PC-9 (cell line): ENCODE measurements around the gene TMEM235. TPM values are rescaled to one million over a fixed set of nuclear protein-coding genes. Genes with fewer than 3 reads are reported as not detected.

ENCODE experiments used
- BruUV-seq: library from RNA; stranded (reverse); fragments of 400-500 nt; replicated peaks from 2 replicates; lab custom pipeline; 2021; lab: Mats Ljungman, UMichigan
- CTCF ChIA-PET: fragments of 300-600 bp; sonication (Branson Sonifier 250); formaldehyde crosslinking; loops from one replicate; lab custom pipeline; 2022; ENCODE audit warnings: antibody characterized with exemption; lab: Charles Lee
- POLR2A ChIA-PET: fragments of 300-600 bp; sonication (Branson Sonifier 250); formaldehyde crosslinking; loops from one replicate; lab custom pipeline; 2022; ENCODE audit warnings: antibody characterized with exemption; ENCODE audit not compliant: unreplicated experiment; lab: Charles Lee
- DNase-seq, 2 experiments: peaks; one replicate each; pipeline versions ENCODE4 v3.0.0 to v3.0.0-alpha.2; 2015 to 2022; ENCODE audit warnings: mixed read lengths in 1 of 2
- H2AFZ ChIP-seq: fragments of 200-600 bp; sonication (generic); 2 replicates; pipeline ENCODE4 v1.8.1; 2017; ENCODE audit warnings: antibody characterized with exemption
- H3F3A ChIP-seq: fragments of 200-600 bp; sonication (generic); 2 replicates; pipeline ENCODE4 v1.8.1; 2017; ENCODE audit warnings: antibody characterized with exemption, mild to moderate bottlenecking, low read depth; ENCODE audit not compliant: insufficient read depth
- H3K27ac ChIP-seq: fragments of 200-600 bp; sonication (generic); 2 replicates; pipeline ENCODE4 v1.6.1; 2016; ENCODE audit warnings: mixed run types
- H3K27me3 ChIP-seq: fragments of 200-600 bp; sonication (generic); 2 replicates; pipeline ENCODE4 v1.6.1; 2016; ENCODE audit warnings: low read depth, mixed run types; ENCODE audit not compliant: insufficient read depth
- H3K36me3 ChIP-seq: fragments of 200-600 bp; sonication (generic); 2 replicates; pipeline ENCODE4 v1.6.1; 2016; ENCODE audit warnings: low read depth, mixed run types
- H3K4me1 ChIP-seq: fragments of 200-600 bp; sonication (generic); replicated peaks from 2 replicates; pipeline ENCODE4 v1.6.1; 2016; ENCODE audit warnings: mixed run types; ENCODE audit not compliant: insufficient read depth
- H3K4me2 ChIP-seq: fragments of 200-600 bp; sonication (generic); 2 replicates; pipeline ENCODE4 v1.6.1; 2017; ENCODE audit warnings: mixed run types
- H3K4me3 ChIP-seq: fragments of 200-600 bp; sonication (generic); 2 replicates; pipeline ENCODE4 v1.6.1; 2016; ENCODE audit warnings: mixed run types
- H3K79me2 ChIP-seq: fragments of 200-600 bp; sonication (generic); 2 replicates; pipeline ENCODE4 v1.6.1; 2017; ENCODE audit warnings: low read depth, mixed run types
- H3K9me2 ChIP-seq: fragments of 200-600 bp; sonication (generic); 2 replicates; pipeline ENCODE4 v1.8.1; 2017; ENCODE audit warnings: mild to moderate bottlenecking; ENCODE audit not compliant: insufficient read depth
- H3K9me3 ChIP-seq: fragments of 200-600 bp; sonication (generic); 2 replicates; pipeline ENCODE4 v1.8.1; 2016; ENCODE audit warnings: low read depth; ENCODE audit not compliant: insufficient read depth
- H4K20me1 ChIP-seq: fragments of 200-600 bp; sonication (generic); 2 replicates; pipeline ENCODE4 v1.8.1; 2017; ENCODE audit not compliant: insufficient read depth
- CTCF ChIP-seq: fragments of 200-600 bp; sonication (generic); conservative IDR thresholded peaks from 2 replicates; pipeline ENCODE4 v1.6.1; 2017; ENCODE audit warnings: mixed run types, antibody characterized with exemption, mild to moderate bottlenecking, moderate library complexity
- EZH2 ChIP-seq: fragments of 200-600 bp; sonication (generic); IDR thresholded peaks from 2 replicates; pipeline ENCODE4 v1.8.0; 2017; ENCODE audit warnings: antibody characterized with exemption, low read depth
- intact Hi-C: fragments of 100-400 bp; cut with micrococcal nuclease; formaldehyde crosslinking; loops from one replicate; pipeline ENCODE4 v1.10.0; 2022; ENCODE audit not compliant: unreplicated experiment
- total RNA-seq: library from RNA; stranded (reverse); gene quantifications from 2 replicates; pipeline ENCODE4 v1.2.3, GENCODE V29; 2021

Gene TMEM235
- total RNA-seq, 1 experiment from 2014 or later: not detected

- no peak overlapping the region for H3K4me2 ChIP-seq
- CTCF ChIA-PET: interaction anchor here (0.6 to 2.0 kb wide), 10 partner anchors 12 to 1013 kb away, joined by 3 to 17 read pairs (median 6); partner anchors contain the start of genes AFMID and TK1
Observed at GRCh38 chr17:78249818-78250806, 18.7 kb downstream of the TMEM235 start.

GRCh38 chr17:78250891-78251772 is 19.7 kb downstream of the TMEM235 start:
- 0 out of 2 replicates have a peak, but pooled peaks cover 6% of the 10 kb centered on the region for H3K4me1 ChIP-seq
- no peak for TF ChIP-seq EZH2
- peak; percentile 96 for TF ChIP-seq CTCF
- peaks cover 5% of the 10 kb centered on the region; the same call in 1 of the 2 replicates for H3F3A ChIP-seq
- peak; percentile 63 to 90 for DNase-seq
- H3K4me3 ChIP-seq: peak overlapping the region; percentile 23; the same call in 1 of the 2 replicates
- no peak overlapping the region for H3K27ac ChIP-seq
- no peaks in the 10 kb centered on the region for H3K9me3 ChIP-seq
- H3K9me2 ChIP-seq: no peaks in the 10 kb centered on the region
- no peaks in the 10 kb centered on the region for H3K27me3 ChIP-seq
- no peaks in the 10 kb centered on the region for H4K20me1 ChIP-seq
- H3K4me2 ChIP-seq: peak overlapping the region; percentile 75
- ChIA-PET CTCF (interaction anchor here (0.5 to 2.0 kb wide), 20 partner anchors 11 to 576 kb away, joined by 3 to 17 read pairs (median 4); partner anchors contain the start of genes AFMID, BIRC5 and TK1), POLR2A (interaction anchor here (0.6 to 0.8 kb wide), 6 partner anchors 44 to 140 kb away, joined by 3 to 9 read pairs (median 4); partner anchors contain the start of gene AFMID)
- intact Hi-C loops: loop anchor here (1.0 to 5.0 kb wide), 8 partner anchors 64 to 234 kb away; partner anchors contain the start of gene SOCS3
- no peaks in the 10 kb centered on the region for H3K36me3 ChIP-seq
- H2AFZ ChIP-seq: peak overlapping the region; percentile 78; the same call in 1 of the 2 replicates
- no peaks in the 10 kb centered on the region for H3K79me2 ChIP-seq
- BruUV-seq: no TSS peak

More at GRCh38 chr17:78249818-78250806, 18.7 kb downstream of the TMEM235 start:
- intact Hi-C loops: loop anchor here (2.0 to 5.0 kb wide), 3 partner anchors 65 to 233 kb away; no protein-coding TSS in a partner anchor
- no peak for DNase-seq
- Histone ChIP-seq H3K4me3 (no peak overlapping the region), H3K27me3 (no peaks in the 10 kb centered on the region), H3K9me3 (no peaks in the 10 kb centered on the region), H2AFZ (no peak overlapping the region), H3K27ac (no peak overlapping the region), H3K4me1 (0 out of 2 replicates have a peak, but pooled peaks cover 6% of the 10 kb centered on the region), H4K20me1 (no peaks in the 10 kb centered on the region), H3K36me3 (no peaks in the 10 kb centered on the region), H3K9me2 (no peaks in the 10 kb centered on the region), H3F3A (peaks cover 5% of the 10 kb centered on the region; the same call in 1 of the 2 replicates), H3K79me2 (no peaks in the 10 kb centered on the region)
- POLR2A ChIA-PET: no interaction called here
- TF ChIP-seq EZH2 (no peak), CTCF (no peak)
- no TSS peak for BruUV-seq
